Sigmoid colon (tissue), 7 donors: Measurements from ENCODE around the gene GCNT2. TPM values are rescaled to one million over a fixed set of nuclear protein-coding genes. Genes with fewer than 3 reads are reported as not detected.
"Not testable (repeated sequence)": the region's sequence is repeated elsewhere in the genome, so short reads cannot be mapped to it uniquely, and the experiment has no call there.

Experiments
- DNase-seq: peaks from one replicate; pipeline ENCODE4 v3.0.0-alpha.2; 2019
- H3K27ac ChIP-seq, 4 donors: fragments of 200-600 bp; sonication (generic); one replicate each; pipeline ENCODE4 v1.5.1; 2016 to 2019; ENCODE audit warnings: mild to moderate bottlenecking in 1 of 4
- H3K27me3 ChIP-seq, 3 donors: fragments of 200-600 bp; sonication (generic); one replicate each; pipeline ENCODE4 v1.5.1; 2019; ENCODE audit warnings: mild to moderate bottlenecking in 1 of 3
- H3K36me3 ChIP-seq, 4 donors: fragments of 200-600 bp; sonication (generic); one replicate each; pipeline ENCODE4 v1.5.1; 2016 to 2019
- H3K4me1 ChIP-seq, 4 donors: fragments of 200-600 bp; sonication (generic); one replicate each; pipeline ENCODE4 v1.5.1; 2017 to 2019
- H3K4me3 ChIP-seq, 4 donors: fragments of 200-600 bp; sonication (generic); one replicate each; pipeline ENCODE4 v1.5.1; 2017 to 2019; ENCODE audit warnings: mild to moderate bottlenecking in 2 of 4, moderate library complexity in 1 of 4
- H3K9me3 ChIP-seq, 4 donors: fragments of 200-600 bp in 3 of 4; sonication (generic) in 3 of 4; one replicate each; pipeline versions ENCODE4 v1.5.1 to v1.6.1; 2013 to 2019
- EP300 ChIP-seq, 4 donors: sonication (generic); formaldehyde crosslinking; IDR thresholded peaks; one replicate each; pipeline ENCODE4 v1.6.1; 2017; ENCODE audit warnings: antibody characterized with exemption in 4 of 4
- POLR2A ChIP-seq, 2 donors: fragments of 450-650 bp; IDR thresholded peaks; one replicate each; pipeline ENCODE4 v1.6.1; 2016; ENCODE audit warnings: antibody characterized with exemption in 2 of 2, mild to moderate bottlenecking in 2 of 2, moderate library complexity in 2 of 2
- POLR2AphosphoS5 ChIP-seq, 4 donors: sonication (generic); formaldehyde crosslinking; IDR thresholded peaks; one replicate each; pipeline ENCODE4 v1.6.1; 2017; ENCODE audit warnings: antibody characterized with exemption in 4 of 4
- WGBS, 2 donors: extraction: QIAGEN DNeasy Blood & Tissue Kit; methylation state at CpG; one replicate each; pipeline ENCODE4 v1.1.7; 2013; 5-methylcytosine and 5-hydroxymethylcytosine counted together
- intact Hi-C: fragments of 100-400 bp; cut with DNase I; formaldehyde crosslinking; loops from one replicate; pipeline ENCODE4 v1.15.1; 2023
- polyA plus RNA-seq, 3 donors: library from polyadenylated mRNA; stranded (reverse); fragments of 200-250 nt; gene quantifications; one replicate each; pipeline ENCODE4 v1.2.3, GENCODE V29; 2013
- total RNA-seq, 4 donors: library from RNA; depleted of rRNA; stranded (reverse); fragments of >200 nt; gene quantifications; one replicate each; pipeline ENCODE4 v1.1.0, GENCODE V29; 2016
- TF ChIP-seq, protein P1 (sequence below), 4 experiments: fragments of 450-650 bp in 3 of 4; fragments of 200-600 bp in 1 of 4; IDR thresholded peaks; one replicate each; pipeline ENCODE4 v1.5.1; 2016 to 2019; ENCODE audit warnings: antibody characterized with exemption in 4 of 4, mild to moderate bottlenecking in 3 of 4, moderate library complexity in 2 of 4
- donor health status: healthy with polysubstance abuse.
- donor health status: Bipolar disorder and iron deficiency.
- donor health status: healthy.

The GCNT2 gene
- total and polyA plus RNA-seq, 7 donors, result 2.4 to 26.9 (median 13.2) TPM

DNA sequence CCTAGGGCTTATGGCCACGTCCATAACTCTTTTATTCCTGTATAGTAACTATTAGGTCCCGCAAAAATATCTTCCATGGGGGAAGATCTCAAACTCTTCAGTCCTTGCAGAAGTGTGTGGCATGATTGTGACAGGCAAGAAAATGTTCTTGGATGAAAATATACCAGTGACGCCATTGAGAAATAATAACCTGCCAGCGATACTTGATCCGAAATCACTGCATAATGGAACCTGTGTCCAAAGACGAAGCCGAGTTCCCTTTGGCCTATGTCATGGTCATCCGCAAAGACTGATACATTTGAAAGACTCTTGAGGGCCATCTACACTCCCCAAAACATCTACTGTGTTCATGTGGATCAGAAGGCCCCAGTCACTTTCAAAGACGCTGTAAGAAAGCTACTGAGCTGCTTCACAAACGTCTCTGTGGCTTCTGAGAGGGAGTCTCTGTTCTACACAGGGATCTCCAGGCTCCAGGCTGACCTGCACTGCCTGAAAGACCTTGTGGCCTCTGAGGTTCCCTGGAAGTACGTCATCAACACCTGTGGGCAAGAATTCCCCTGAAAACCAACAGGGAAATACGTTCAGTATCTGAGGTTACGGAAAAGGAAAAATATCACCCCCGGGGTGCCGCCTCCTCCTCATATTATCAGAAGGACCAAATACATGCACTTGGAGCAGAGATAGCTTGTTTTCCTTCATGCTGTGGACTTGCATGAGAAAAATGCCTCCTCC is 6.9 kb upstream of the GCNT2 start:
- no peak for TF ChIP-seq EP300 (IDR thresholded peaks at IDR 0.05)
- TF ChIP-seq POLR2AphosphoS5 (IDR thresholded peaks at IDR 0.05), result no peak
- TF ChIP-seq POLR2A (IDR thresholded peaks at IDR 0.05), result no peak
- TF ChIP-seq, protein P1, sequence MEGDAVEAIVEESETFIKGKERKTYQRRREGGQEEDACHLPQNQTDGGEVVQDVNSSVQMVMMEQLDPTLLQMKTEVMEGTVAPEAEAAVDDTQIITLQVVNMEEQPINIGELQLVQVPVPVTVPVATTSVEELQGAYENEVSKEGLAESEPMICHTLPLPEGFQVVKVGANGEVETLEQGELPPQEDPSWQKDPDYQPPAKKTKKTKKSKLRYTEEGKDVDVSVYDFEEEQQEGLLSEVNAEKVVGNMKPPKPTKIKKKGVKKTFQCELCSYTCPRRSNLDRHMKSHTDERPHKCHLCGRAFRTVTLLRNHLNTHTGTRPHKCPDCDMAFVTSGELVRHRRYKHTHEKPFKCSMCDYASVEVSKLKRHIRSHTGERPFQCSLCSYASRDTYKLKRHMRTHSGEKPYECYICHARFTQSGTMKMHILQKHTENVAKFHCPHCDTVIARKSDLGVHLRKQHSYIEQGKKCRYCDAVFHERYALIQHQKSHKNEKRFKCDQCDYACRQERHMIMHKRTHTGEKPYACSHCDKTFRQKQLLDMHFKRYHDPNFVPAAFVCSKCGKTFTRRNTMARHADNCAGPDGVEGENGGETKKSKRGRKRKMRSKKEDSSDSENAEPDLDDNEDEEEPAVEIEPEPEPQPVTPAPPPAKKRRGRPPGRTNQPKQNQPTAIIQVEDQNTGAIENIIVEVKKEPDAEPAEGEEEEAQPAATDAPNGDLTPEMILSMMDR (IDR thresholded peaks at IDR 0.05), result no peak
- no peak overlapping the region for H3K27ac ChIP-seq
- no peak overlapping the region for H3K4me3 ChIP-seq
- DNase-seq, result no peak
- no peaks in the 10 kb centered on the region for H3K36me3 ChIP-seq
- 82 to 84% methylated on average over 15 of the region's 15 CpGs for WGBS, 2 donors
- peaks cover 0 to 17% (median 10%) of the 10 kb centered on the region in 4 donors for H3K4me1 ChIP-seq
- intact Hi-C loops, result loop anchor here (5.0 kb wide), 2 partner anchors 43 to 98 kb away; no protein-coding TSS in a partner anchor
- no peaks in the 10 kb centered on the region for H3K27me3 ChIP-seq
- no peaks in the 10 kb centered on the region for H3K9me3 ChIP-seq

DNA sequence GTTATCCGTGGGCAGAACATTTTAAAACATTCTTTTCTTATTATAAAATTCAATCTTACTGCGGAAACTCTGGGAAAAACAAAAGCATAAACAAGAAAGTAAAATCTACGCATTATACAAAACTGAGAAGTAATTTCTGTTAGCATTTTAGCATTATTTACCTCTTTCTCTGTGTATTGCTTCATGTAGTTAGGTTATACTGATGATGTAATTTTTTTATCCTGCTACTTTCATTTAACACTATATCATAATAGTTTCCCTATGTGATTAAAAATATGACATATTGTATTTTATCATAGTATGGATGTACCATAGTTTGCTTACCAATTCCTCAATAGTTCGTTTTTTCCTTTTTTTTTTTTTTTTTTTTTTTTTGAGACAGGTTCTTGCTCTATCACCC is 4.2 kb upstream of the GCNT2 start:
- WGBS, 2 donors, result 90 to 93% methylated on average over 4 of the region's 4 CpGs
- no peak for DNase-seq
- Histone ChIP-seq H3K9me3 (no peaks in the 10 kb centered on the region), H3K27me3 (no peaks in the 10 kb centered on the region), H3K36me3 (no peaks in the 10 kb centered on the region), H3K27ac (no peak overlapping the region), H3K4me1 (peaks cover 0 to 10% (median 9%) of the 10 kb centered on the region in 4 donors), H3K4me3 (no peak overlapping the region)
- intact Hi-C loops, result no loop called here
- TF ChIP-seq POLR2AphosphoS5 (IDR thresholded peaks at IDR 0.05) (no peak), EP300 (IDR thresholded peaks at IDR 0.05) (no peak), POLR2A (IDR thresholded peaks at IDR 0.05) (no peak)
- TF ChIP-seq, protein P1 (IDR thresholded peaks at IDR 0.05), result no peak

DNA sequence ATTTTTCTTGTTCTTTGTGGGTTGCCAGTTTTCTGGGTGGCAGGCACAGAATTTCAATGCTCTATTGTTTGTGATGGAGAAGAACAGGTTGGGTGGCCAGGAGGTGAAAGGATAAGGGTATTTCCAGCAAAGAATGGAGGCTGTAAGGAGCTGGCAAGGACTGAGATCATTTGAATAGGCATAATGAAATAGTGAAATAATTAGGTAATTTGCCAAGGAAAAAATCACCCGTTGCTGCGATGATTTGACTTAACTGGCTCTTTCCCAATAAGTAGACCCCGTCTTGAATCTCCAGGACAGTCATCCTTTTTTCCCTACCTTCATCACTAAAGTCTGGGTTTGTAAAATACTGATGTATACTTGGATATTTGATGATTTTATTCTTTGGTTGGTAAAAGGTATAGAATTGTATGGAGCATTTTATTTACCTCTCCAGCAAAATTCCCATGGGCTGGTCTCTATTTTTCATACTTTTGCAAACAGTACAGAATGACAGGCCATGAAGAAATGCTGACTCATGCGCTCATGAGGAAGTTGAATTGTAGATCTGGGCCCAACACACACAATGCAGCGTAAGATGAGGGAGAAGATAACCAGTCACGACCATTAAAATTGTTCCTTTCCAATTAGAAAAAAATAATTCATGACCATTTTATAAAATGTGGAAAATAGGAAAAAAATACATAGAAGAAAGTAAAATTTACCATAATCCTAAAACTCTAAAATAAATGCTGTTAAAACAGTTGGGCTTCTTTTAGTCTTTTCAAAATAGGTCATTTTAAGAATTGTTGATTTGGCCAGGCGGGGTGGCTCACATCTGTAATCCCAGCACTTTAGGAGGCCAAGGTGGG is 2.4 kb upstream of the GCNT2 start:
- TF ChIP-seq, protein P1 (IDR thresholded peaks at IDR 0.05), result no peak
- TF ChIP-seq POLR2AphosphoS5 (IDR thresholded peaks at IDR 0.05) (no peak), POLR2A (IDR thresholded peaks at IDR 0.05) (no peak), EP300 (IDR thresholded peaks at IDR 0.05) (no peak)
- Histone ChIP-seq H3K27me3 (no peaks in the 10 kb centered on the region), H3K4me3 (no peak overlapping the region), H3K36me3 (no peaks in the 10 kb centered on the region), H3K27ac (no peak overlapping the region), H3K4me1 (peaks cover 0 to 16% (median 9%) of the 10 kb centered on the region in 4 donors), H3K9me3 (no peaks in the 10 kb centered on the region)
- DNase-seq, result no peak
- WGBS, 2 donors, result 49 to 56% methylated on average over 7 of the region's 7 CpGs
- intact Hi-C loops, result no loop called here

DNA sequence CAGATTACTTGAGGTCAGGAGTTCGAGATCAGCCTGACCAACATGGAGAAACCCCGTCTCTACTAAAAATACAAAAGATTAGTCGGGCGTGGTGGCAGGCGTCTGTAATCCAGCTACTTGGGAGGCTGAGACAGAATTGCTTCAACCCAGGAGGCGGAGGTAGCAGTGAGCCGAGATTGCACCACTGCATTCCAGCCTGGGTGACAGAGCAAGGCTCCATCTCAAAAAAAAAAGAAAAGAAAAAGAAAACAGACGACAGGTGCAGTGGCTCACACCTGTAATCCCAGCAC is 1.8 kb upstream of the GCNT2 start:
- H3K4me1 ChIP-seq, result peaks cover 0 to 16% (median 9%) of the 10 kb centered on the region in 4 donors
- H3K36me3 ChIP-seq, H3K27ac ChIP-seq, DNase-seq, H3K4me3 ChIP-seq, H3K27me3 ChIP-seq, intact Hi-C loops, H3K9me3 ChIP-seq: not testable (repeated sequence)
- WGBS, 2 donors, result 69 to 79% methylated on average over 8 of the region's 8 CpGs

DNA sequence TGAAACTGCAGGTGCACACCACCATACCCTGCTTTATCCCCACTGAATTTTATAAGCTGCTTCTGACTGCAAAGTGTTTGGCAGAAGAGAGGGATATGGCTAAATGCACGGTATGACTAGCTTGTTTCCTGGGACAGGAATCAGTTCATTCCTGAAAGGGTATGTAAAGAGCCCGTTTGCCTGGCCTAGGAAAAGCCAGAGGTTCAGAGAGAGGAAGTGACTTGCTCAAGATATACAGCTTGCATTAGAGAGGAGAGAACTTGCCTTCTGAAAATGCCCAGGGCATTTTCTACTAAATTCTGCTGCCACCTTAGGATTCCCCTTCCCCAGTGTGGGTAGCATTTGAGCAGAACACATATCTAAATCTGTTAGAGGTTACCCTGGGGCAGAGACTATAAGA is 683 bp upstream of the GCNT2 start:
- WGBS, 2 donors, result 46 to 73% methylated on average over 2 of the region's 2 CpGs
- DNase-seq, result no peak

More for the DNA sequence above, 683 bp upstream of the GCNT2 start:
- TF ChIP-seq, protein P1 (IDR thresholded peaks at IDR 0.05), result no peak
- no peaks in the 10 kb centered on the region for H3K9me3 ChIP-seq
- peaks cover 0 to 16% (median 9%) of the 10 kb centered on the region in 4 donors for H3K4me1 ChIP-seq
- no peaks in the 10 kb centered on the region for H3K36me3 ChIP-seq
- H3K4me3 ChIP-seq, result peak overlapping the region in 2 of 4 donors; percentile 27 to 36
- intact Hi-C loops, result no loop called here
- peak overlapping the region; percentile 60 to 76 (median 72) for H3K27ac ChIP-seq
- H3K27me3 ChIP-seq, result no peaks in the 10 kb centered on the region
